CD4-positive, alpha-beta T cell treated with Interleukin-12 subunit alpha and Interleukin-12 subunit beta, for 1 hour (primary cell): ENCODE results near the gene SLC24A3.

Experiments used
- DNase-seq: peaks from one replicate; pipeline ENCODE4 v3.0.0-alpha.2; 2020

SLC24A3 gene

DNA sequence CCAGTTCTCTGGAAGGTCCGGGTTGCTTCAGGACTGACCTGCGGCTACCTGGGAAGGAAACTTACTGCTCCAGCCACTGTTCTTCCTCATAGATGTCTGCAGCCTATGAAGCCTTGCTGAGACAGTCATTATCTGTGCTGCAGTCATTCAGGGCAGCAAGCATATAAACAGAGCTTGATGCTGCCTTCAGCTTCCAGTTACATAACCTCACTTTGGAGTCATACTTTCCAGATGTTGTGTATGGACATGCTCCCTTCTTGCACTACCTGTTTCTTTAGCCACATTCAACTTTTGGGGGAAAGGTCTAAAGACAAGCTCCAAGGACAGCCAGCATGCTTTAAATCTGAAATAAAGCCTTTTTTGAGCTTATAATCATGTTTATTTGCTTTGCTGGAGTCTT is 98.1 kb downstream of the SLC24A3 start:
- DNase-seq = no peak

DNA sequence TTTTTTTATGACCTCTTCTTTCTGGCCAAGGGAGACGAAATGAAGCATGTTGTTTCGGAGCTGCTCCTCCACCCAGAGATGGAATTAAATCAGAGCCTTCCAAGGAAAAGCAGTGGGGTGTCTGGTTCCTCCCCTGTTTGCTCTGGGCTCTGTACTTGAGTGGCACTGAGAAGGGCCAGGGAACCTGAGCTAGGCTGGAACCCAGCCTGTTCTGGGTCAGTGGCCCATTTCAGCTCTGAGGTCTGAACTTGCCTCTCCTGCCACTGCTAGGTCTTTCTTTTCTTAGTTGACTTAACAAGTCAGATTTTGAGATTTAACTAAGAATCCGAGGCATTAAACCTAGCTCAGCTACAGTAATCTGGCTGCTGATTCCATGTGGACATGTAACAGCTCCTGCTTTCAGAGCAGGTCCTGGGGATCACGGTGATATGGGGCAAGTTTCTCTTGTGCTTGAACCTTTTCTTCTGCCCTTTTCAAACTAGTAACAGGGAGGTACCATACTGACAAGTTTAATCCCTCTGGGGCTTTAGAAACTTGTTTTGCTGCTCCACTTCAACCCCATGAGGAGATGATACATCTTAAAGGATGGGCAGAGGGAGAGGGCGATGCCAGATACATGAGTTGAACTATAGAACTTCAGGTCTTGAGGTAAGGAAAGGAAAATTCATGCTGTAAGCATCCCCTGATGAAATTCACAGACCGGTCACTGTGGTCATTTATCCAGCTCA is 101.1 kb downstream of the SLC24A3 start:
- no peak for DNase-seq

DNA sequence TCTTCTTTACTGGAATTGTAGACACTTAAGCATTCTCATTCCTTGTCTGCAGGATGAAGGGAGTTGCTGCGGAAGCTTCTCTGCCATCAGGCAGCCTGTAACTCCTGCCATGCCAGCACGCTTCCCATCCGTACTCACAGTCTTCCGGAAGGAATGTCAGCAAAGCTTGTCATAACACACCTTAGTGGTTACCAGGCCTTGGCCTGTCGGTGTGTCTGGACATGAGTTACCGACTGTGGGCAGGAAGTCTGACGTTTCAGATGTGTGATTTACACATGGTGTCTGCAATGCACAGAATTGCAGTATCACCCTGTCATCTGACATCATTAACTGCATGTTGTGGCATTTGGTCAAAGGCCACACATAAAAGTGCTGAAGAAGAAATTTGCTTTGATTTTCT is 102.2 kb downstream of the SLC24A3 start:
- DNase-seq = no peak

DNA sequence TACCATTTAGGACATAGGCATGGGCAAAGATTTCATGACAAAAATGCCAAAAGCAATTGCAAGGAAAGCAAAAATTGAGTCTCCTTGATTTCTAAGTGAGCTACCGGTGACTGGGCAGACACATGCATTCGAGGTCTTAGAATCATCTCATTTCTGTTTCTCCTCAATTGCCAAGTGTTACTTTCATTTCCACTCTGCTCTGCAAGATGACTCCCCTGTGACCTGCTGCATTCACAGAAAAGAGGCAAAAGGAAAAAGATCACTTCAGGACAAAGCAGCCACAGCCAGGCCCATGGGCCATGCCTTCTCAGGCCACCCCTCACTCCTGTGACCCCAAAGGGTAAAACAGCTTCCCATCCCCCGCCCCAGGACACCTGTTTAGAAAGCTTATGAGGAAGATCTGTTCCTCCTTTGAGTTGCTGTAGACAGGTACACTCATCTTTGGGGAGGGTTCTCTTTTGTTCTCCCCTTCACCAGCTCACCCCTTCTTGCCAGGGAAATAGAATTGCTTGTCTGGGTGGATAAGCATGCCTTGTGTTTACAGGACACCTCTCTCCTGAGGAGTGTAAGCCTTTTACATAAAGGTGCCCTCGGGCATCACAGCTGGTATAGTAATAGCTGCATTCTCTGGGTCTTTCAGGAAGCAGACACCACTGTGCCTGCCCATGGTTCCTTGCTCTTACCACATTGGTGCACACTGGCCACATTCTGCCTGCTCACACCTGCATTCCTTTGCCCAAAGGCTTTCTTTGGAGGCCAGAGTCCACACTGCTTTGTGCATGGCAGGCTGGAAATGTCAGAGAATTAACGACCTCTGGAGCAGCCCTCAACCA is 105.0 kb downstream of the SLC24A3 start:
- no peak for DNase-seq

DNA sequence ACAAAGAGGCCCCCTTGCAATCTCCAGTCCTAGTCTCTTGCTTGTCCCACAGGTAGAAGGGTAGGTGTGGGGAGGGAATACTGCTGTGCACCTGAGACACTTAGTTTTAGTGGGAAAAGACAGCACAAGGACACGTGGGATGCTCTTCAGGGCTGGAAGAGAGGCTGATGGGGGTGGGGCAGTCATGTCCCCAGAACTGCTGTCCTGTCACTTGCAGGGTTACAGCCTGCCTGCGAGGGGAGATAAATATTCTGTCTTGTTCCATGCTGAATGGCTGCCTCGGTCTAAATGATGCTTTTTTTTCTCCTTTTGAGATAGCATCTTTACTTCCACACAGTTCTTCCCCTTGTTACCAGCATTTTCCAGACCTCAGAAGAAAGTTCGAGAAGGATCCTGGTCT is 106.2 kb downstream of the SLC24A3 start:
- no peak for DNase-seq

DNA sequence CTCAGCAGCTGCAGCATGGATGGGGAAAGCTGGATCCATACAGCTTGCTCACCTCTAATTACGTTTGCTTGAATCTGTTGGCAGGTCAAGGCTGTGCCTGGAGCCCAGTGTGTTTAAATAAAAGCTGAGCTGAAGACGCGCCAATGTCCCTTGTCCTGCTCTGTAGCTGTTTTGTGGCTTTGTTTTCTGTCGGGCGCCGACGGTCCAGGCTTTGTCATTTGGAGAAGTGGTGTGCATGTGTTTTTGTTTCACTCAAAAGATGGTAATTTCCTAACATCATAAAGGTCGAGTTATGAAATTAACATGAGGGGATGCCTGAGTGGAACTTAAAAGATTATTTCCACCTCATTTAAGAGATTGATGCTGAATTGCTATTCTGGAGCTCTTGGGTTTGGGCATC is 107.6 kb downstream of the SLC24A3 start:
- no peak for DNase-seq

DNA sequence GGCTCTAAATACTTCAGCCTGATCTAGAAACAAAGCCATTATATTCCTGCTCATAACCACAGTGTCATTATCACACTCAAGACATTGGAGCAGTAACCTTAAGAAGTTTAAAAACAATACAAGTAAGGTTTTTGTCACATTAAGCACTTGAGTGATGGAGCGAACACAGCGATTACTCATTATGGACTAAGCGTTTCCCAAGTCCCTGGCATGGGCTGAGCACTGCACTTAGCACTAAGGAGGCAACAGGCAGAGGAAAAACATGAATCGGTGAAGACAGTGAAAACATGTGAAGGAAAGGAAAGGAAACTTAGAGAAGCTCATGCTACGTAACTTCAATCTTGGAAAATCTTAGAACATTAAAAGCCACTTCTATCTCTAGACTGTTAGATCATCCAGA is 108.7 kb downstream of the SLC24A3 start:
- no peak for DNase-seq

DNA sequence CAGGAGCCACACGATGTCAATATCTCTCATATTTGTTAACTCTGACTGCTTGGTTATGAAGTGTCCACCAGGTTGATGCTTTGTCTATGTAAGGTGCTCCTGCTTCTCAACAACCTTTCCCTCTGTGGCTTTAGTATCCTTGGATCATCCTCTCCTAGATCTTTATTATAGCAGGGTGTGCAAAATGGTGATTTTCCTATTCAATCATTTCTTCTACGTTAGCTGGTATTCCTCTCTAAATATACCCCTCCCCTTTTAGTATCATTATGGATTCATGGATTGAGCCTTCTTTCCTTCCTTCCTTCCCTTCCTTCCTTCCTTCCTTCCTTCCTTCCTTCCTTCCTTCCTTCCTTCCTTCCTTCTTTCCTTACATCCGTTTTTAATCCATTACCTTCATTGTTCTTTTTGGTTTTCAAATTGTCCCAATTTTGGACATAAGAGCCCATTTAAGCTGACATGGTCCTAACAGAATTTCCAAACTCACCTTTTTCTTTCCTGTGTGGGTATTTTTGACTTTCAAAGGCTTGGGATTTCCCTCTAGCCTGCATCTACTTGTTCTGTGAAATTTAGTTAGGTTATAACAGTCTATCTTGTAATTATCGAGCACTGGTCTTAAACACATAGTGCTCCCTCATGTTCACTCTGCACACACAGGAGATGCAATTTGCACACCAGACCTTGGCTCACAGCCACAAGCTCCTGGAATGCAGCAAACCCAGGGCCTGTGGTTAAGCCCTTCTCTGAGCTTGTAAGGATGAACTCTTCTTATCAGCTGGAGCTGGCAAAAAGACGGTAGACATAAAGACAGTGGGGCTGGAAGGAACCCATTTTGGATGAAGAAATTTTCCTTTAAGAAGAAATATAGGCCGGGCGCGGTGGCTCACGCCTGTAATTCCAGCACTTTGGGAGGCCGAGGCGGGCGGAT is 109.9 kb downstream of the SLC24A3 start:
- DNase-seq = no peak

DNA sequence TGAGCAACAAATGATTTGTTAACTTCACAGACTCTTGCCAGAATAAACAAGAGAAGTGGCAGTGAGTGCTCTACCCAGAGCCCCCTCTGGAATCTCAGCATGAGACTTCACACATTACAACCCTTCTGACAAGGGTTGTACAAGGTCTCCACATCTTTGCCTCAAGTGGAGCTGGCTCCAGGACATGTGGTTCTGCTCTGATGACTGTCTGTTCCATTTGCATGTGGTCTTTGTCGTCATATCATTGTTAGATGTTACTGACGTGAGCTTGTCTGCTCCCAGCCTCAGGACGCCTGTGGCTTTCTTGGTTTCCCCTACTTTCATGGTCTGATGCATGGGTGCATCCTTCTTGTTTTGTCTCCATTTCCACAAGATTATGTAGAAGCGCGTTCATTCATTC is 115.0 kb downstream of the SLC24A3 start:
- no peak for DNase-seq

DNA sequence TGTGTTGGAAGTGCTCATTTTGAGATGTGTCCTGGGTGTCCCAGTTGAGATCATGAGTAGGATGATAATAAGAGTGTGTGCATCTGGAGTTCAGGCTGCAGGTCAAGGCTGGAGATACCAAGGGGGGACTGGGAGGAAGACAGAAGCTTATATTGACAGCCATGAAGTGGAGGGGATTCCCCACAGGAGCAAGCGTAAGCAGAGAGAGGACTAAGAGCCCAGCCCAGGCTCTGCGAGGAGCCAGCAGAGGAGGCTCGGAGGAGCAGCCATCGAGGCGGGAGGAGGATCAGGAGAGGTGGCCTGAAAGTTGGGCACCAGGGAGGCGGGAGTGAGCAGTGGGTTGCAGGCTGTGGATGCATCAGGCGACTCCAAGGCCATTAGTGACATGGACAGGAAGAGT is 116.2 kb downstream of the SLC24A3 start:
- no peak for DNase-seq

DNA sequence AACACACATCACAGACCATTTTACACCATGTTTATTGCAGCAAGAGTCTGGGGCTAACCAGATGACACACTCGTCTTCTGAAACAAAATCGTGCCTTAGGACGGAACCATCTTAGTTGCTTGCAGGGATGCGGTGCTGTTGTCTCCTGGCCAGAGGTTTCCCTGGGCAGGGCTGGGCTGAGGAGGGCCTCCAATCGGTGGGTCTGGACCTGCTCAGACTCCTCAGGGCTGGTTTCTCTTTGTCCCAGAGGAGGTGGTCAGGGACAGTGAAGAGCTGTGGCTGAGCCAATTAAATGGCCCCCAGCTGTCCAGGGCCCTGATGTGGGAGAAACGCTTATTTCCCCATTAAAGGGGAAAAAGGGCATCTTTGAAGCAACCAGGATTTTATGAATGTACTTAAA is 117.6 kb downstream of the SLC24A3 start:
- no peak for DNase-seq

DNA sequence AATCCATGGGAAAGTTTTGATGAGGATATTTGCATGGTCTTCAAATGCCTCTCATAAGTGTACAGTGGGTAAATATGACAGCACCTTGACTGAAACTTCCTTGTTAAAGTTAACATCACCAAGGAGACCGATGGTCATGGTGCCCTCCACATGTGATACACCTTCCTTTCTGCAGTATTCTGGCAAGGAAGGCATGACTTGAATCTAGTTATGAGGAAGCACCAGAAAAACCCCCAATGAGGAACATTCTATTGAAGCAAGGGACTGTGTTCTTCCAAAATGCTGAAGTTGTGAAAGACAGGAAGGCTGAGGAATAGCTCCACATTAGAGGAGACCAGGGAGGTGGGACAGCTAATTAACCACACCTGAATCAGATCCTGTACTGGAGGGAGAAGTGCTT is 118.3 kb downstream of the SLC24A3 start:
- no peak for DNase-seq

DNA sequence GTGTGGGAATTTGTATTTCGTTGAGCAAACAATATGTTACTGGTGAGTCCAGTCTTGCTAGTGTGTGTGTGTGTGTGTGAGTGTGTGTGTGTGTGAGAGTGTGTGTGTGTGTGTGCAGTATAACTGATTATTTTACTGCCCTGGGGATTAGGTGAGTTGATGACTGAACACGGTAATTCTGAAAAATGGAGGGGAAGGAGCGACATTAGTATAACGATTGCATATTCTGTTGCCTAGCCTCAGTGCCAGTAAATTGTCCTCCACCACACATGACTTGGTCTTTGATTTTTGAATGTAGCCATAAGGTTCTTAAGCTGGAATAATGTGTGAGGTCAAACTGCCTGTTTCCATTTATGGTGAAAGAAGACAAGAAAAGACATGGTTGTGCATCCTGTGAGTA is 121.1 kb downstream of the SLC24A3 start:
- no peak for DNase-seq

DNA sequence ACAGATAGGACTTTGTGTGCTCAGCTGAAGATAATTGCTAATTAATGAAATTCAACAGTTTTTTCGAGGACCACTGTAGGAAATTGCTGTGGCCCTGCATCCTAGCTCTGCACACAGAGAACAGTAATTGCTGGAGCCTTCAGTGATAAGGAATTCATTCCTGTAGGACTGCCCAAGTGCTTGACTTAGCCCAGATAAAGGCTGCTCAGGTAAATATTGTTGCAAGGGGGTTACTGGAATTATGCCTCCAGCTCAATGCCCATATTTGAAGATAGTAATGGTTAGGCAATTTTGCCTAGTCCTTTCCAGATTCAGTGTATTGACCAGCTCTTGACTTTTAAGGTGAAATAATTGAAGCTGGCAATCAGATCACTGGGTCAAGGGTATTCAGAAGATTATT is 122.9 kb downstream of the SLC24A3 start:
- no peak for DNase-seq

DNA sequence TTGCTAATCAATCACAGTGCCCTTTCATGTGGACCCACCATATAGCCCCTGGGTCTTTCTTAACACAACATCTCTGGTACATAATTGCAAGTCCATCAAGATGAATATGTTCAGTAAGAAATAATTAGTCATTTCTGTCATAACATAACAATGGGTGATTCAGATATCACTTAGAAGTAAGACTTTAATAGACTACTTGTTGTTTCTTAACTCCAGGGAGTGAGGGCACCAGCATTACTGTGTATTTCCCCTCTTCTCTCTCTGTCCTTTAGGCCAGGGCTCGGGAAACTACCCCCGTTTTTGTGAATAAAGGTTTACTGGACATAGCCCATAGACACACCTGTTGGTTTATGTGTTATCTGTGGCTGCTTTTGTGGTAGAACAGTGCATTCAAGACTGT is 123.5 kb downstream of the SLC24A3 start:
- DNase-seq = no peak

DNA sequence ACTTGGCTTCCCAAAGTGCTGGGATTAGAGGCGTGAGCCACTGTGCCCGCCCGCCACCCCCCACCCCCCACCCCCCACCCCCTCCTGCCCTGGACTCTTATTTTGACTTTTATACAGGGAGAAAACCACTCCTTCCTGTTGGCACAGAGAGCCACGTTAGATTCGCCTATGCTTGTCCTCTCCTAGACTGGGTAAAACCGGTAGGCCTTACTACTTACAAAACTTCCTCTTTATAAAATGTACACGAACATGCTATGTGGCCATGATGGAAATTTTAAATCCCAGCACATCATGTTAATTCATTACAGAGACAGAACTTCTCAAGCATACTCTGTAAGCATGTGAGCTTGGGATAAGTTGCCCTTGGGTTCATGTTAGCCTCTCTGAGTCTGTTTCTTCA is 124.2 kb downstream of the SLC24A3 start:
- DNase-seq = no peak

DNA sequence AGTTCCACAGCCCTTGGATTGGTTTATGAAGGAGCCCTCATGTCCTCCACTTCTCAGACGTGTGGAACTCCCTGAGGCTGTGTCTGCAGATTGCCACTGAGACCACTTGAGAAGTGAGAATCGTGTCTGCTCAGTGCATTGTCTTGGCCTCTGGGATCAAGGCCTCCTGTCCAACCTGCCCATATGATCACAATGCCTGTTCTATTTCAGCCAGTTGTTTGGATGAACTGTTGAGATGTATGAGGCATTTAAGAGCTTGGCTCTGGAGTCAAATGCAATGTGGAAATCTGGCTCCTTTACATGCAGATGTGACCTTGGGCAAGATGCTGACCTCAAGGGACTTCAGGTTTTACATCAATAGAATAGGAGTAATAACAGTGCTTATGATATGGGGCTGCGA is 125.9 kb downstream of the SLC24A3 start:
- DNase-seq = no peak

DNA sequence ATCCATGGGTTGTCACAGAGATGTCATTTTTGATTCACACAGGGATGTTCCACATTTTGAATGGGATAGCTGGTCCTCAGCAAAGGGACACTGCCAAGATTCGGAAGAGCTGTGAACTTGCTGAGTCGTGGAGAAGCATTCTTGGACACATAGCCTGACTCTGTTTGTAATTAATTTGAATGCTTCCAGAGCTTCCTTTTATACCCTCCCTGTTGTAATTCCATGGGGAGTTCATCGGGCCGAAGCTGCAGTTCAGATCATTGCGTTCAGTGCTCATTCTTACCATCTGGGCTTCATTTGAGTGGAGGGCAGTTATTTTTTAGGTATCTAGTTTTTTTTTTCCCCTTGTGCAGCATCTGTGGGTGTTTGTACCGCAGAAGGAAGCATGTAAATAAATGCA is 126.5 kb downstream of the SLC24A3 start:
- no peak for DNase-seq

DNA sequence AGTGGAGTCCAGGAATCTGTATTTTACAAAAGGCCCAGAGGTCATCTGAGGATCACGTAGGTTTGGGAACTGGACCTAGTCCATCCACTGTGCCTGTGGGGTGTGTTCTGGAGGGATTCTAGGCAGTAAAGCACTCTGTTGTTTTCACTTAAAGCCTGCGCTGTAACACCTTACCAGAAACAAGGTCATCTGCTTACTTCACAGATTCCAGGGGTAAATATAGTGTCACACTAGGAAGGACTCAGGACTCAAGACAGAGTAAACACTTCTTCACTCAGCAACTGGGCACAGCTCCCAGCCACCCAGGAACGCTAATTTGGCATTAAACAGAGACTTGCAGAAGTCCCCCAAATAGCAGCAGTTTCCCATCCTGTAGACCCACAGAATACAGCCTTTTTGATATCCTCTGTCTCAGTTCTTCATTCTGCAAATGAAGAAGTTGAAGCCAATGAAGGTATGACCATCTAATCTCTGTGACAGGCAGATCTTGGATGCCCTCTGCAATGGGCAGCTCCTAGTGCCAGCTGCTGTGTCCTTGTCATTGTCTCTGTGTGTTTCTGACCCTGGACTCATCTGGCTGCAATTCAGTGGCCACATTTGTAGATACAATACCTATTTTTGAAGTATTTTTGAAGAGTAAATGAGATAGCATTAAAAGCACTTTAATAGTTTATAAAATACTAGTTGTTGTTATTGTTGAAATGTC is 129.1 kb downstream of the SLC24A3 start:
- DNase-seq = no peak

DNA sequence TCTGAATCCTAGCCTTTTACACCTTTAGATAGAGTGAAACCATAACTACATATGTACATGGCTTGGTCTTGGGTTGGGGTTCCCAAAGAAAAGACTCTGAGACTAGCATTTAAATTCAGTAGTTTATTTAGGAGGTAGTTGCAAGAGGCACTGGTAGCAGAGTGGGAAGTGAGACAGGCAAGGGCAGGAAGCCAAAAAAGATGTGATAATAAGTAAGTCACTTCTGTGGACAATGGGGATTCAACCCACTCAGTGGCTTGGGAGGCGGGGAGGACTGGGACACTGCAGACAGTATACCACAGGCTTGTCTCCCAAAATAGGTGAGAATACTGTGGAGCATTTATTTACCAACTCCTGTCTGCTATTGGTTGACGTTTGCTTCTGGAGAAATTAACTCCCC is 131.9 kb downstream of the SLC24A3 start:
- no peak for DNase-seq

DNA sequence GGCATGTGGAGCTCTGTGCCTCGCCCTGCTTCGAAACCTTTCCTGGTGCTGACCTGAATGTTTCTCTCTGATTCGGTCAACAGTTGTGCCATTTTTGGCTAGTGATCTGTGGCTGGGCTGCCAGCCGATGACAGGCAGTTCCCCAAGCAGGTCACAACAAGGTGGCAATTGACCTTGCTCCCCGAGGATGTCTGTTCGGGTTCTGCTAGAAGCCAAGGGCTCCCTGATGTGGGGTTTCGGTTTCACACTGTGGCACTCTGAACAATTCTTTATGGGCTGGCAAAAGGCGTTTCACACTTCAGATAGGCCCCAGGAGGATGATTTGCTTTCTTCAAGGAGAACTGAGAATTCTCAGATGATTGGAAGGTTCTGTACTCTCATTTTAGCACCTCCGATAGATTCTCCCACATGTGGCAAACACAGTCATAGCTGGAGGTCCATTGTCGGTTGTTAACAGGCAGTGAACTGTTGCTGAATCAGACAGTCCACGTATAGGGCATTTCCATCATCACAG is 135.6 kb downstream of the SLC24A3 start:
- DNase-seq = no peak

DNA sequence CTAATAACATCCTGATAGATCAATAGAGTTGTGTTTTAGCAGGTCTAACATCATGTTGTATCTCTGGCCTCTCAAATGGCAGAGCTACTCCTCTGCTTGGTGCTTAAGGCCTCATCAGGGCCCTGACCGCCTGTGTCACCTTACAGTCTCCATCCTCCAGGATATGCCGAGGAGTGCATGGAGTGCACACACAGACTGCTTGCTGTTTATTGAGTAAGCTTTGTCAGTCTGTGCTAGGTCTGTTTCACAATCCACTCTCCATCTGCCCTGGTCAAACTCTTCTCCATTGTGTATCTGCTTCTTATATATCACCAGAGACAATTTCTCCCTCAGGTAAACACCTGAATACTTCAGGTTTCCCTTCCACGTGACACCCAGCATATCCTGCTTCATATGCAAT is 136.1 kb downstream of the SLC24A3 start:
- DNase-seq = no peak

DNA sequence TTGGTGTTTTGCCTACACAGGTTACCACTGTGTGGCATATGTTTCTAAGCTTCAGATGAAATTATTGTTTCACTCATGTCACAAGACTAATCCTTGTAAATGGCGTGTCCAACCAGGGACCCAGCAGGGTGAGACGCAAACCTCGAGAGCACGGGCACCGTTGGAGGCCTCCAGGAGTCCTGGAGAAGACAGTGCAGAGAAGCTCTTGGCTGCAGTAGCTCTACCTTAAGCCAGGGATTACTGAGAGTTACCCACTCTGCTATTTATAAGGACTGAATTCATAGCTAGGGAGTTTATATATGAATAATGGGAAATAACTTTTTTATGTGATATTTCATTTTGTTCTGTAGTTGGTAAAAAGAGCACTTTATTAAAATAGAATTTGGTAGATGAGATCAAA is 137.4 kb downstream of the SLC24A3 start:
- DNase-seq = no peak
